ENCODE data around the gene TEN1. TPM values are rescaled to one million over a fixed set of nuclear protein-coding genes. Genes with fewer than 3 reads are reported as not detected.

The TEN1 gene
- total RNA-seq, 1 experiment from 2014 or later, result 15.3 TPM

DNA sequence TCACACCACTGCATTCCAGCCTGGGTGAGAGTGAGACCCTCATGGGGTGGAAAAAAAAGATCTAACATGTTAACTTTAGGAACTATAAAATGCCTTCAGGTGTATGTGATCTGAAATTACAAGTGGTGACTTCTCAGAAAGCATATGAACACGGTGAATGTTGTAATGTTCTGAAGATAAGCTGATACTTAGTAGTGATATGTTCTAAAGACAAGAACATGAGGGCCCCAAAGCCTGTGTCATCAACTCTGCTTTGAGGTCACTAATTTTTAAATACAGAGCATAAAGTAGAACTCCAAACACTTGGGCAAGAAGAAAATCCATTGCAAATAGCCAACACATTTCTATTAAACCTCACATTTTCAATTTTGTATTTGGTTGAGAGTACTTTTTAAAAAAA lies 35.5 kb upstream of the TEN1 start:
- TF ChIP-seq, protein P1, sequence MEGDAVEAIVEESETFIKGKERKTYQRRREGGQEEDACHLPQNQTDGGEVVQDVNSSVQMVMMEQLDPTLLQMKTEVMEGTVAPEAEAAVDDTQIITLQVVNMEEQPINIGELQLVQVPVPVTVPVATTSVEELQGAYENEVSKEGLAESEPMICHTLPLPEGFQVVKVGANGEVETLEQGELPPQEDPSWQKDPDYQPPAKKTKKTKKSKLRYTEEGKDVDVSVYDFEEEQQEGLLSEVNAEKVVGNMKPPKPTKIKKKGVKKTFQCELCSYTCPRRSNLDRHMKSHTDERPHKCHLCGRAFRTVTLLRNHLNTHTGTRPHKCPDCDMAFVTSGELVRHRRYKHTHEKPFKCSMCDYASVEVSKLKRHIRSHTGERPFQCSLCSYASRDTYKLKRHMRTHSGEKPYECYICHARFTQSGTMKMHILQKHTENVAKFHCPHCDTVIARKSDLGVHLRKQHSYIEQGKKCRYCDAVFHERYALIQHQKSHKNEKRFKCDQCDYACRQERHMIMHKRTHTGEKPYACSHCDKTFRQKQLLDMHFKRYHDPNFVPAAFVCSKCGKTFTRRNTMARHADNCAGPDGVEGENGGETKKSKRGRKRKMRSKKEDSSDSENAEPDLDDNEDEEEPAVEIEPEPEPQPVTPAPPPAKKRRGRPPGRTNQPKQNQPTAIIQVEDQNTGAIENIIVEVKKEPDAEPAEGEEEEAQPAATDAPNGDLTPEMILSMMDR (IDR thresholded peaks at IDR 0.05; ENCODE audit: unreplicated experiment), result no peak
- Mint-ChIP-seq H3K9me3 (ENCODE audit: low read depth, unreplicated experiment) (no peaks in the 10 kb centered on the region), H3K4me3 (ENCODE audit: low read depth, unreplicated experiment) (no peak overlapping the region), H3K4me1 (ENCODE audit: low read depth, unreplicated experiment) (no peaks in the 10 kb centered on the region), H3K27ac (ENCODE audit: unreplicated experiment) (no peak overlapping the region), H3K27me3 (ENCODE audit: unreplicated experiment) (no peaks in the 10 kb centered on the region), H3K36me3 (ENCODE audit: insufficient read depth, unreplicated experiment) (peaks cover 34% of the 10 kb centered on the region)
- DNase-seq, result no peak
- intact Hi-C loops (cut with micrococcal nuclease; ENCODE audit: unreplicated experiment), result no loop called here
- BruUV-seq (replicated peaks), result no TSS peak
- CTCF ChIA-PET, result interaction anchor here (0.6 kb wide), 1 partner anchor 37 kb away, joined by 3 read pairs; no protein-coding TSS in a partner anchor

DNA sequence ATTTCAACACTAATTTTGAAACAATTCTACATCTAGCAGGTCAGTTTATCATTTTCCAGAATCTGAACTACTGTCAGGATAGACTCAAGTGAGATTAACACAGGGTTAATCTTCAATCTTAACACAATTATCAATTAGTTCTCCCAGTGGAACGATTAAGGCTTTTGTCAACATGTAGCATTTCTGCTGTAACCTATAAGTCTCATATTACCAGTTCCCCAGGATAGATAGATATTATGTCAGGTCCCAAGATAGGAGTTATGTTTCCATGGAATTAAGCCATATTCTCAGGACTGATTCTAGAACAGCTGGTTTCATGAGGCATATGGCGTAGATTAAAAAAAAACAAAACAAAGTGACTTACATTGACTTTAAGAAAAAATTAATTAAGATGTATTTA lies 33.8 kb upstream of the TEN1 start:
- BruUV-seq (replicated peaks), result no TSS peak
- Mint-ChIP-seq H3K27me3 (ENCODE audit: unreplicated experiment) (no peaks in the 10 kb centered on the region), H3K27ac (ENCODE audit: unreplicated experiment) (no peak overlapping the region), H3K9me3 (ENCODE audit: low read depth, unreplicated experiment) (no peaks in the 10 kb centered on the region), H3K36me3 (ENCODE audit: insufficient read depth, unreplicated experiment) (peaks cover 48% of the 10 kb centered on the region), H3K4me1 (ENCODE audit: low read depth, unreplicated experiment) (no peaks in the 10 kb centered on the region), H3K4me3 (ENCODE audit: low read depth, unreplicated experiment) (no peak overlapping the region)
- intact Hi-C loops (cut with micrococcal nuclease; ENCODE audit: unreplicated experiment), result no loop called here
- CTCF ChIA-PET, result interaction anchor here (0.9 kb wide), 1 partner anchor 15 kb away, joined by 3 read pairs; no protein-coding TSS in a partner anchor
- TF ChIP-seq, protein P1 (IDR thresholded peaks at IDR 0.05; ENCODE audit: unreplicated experiment), result no peak
- DNase-seq, result no peak

DNA sequence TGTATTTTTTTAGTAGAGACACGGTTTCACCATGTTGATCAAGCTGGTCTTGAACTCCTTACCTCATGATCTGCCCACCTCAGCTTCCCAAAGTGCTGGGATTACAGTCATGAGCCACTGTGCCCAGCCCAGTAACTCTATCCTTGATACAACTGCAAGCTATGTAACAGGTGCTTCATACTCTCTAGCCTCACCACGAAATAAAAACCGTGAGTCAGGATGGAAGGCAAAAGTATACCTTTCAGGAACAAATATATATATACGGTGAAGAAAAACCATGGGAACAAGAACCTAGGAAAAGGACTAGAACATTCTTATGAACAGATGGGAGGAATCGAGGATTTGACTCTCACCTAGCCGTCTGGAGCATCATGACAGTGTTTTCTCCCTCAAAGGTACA lies 28.6 kb upstream of the TEN1 start:
- Mint-ChIP-seq H3K27me3 (ENCODE audit: unreplicated experiment) (no peaks in the 10 kb centered on the region), H3K4me1 (ENCODE audit: low read depth, unreplicated experiment) (no peaks in the 10 kb centered on the region), H3K36me3 (ENCODE audit: insufficient read depth, unreplicated experiment) (peaks cover 68% of the 10 kb centered on the region), H3K27ac (ENCODE audit: unreplicated experiment) (no peak overlapping the region), H3K9me3 (ENCODE audit: low read depth, unreplicated experiment) (no peaks in the 10 kb centered on the region), H3K4me3 (ENCODE audit: low read depth, unreplicated experiment) (no peak overlapping the region)
- TF ChIP-seq, protein P1 (IDR thresholded peaks at IDR 0.05; ENCODE audit: unreplicated experiment), result no peak
- no peak for DNase-seq
- intact Hi-C loops (cut with micrococcal nuclease; ENCODE audit: unreplicated experiment), result no loop called here
- BruUV-seq (replicated peaks), result no TSS peak
- CTCF ChIA-PET, result interaction anchor here (1.2 kb wide), 1 partner anchor 15 kb away, joined by 3 read pairs; no protein-coding TSS in a partner anchor

DNA sequence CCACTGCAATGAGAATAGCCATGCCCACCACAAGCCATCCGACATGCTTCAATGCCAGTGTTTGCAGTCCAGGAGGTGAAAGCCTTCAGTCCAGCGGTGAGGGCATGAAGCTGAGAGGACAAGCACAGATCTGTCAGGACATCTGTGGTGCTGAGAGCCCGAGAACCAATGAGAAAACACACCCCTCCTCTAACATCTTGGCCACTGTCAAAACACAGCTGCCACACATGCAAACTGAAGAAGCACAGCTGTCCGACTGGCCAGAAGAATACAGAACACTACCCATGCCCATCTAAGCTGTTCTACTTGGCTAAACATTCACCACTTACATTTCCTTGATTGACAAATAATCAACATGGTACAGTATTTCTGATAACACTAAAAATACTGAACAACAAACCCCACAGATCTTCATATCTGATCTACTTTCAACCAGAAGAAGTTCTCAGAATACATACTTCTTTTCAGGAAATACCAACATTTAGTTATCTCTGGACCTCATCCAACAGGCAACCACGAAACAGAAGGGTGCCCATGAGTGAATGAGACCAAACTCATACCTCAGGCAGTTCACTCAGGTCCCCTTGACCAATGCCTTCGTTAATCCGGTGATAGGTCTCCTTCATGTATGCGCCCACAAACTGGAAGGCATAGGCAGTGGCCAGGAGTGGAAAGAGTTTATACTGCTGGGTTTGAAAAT lies 28.0 kb upstream of the TEN1 start:
- Mint-ChIP-seq H3K27ac (ENCODE audit: unreplicated experiment) (no peak overlapping the region), H3K4me3 (ENCODE audit: low read depth, unreplicated experiment) (no peak overlapping the region), H3K4me1 (ENCODE audit: low read depth, unreplicated experiment) (no peaks in the 10 kb centered on the region), H3K27me3 (ENCODE audit: unreplicated experiment) (no peaks in the 10 kb centered on the region), H3K9me3 (ENCODE audit: low read depth, unreplicated experiment) (no peaks in the 10 kb centered on the region), H3K36me3 (ENCODE audit: insufficient read depth, unreplicated experiment) (peaks cover 73% of the 10 kb centered on the region)
- intact Hi-C loops (cut with micrococcal nuclease; ENCODE audit: unreplicated experiment), result no loop called here
- DNase-seq, result no peak
- TF ChIP-seq, protein P1 (IDR thresholded peaks at IDR 0.05; ENCODE audit: unreplicated experiment), result no peak
- BruUV-seq (replicated peaks), result no TSS peak
- CTCF ChIA-PET, result interaction anchor here (1.2 kb wide), 1 partner anchor 15 kb away, joined by 3 read pairs; no protein-coding TSS in a partner anchor
